Measurements from ENCODE around the gene CPT1B. TPM values are rescaled to one million over a fixed set of nuclear protein-coding genes. Genes with fewer than 3 reads are reported as not detected.

Gene CPT1B
- total RNA-seq, 1 donor from 2014 or later = 81.2 TPM

DNA sequence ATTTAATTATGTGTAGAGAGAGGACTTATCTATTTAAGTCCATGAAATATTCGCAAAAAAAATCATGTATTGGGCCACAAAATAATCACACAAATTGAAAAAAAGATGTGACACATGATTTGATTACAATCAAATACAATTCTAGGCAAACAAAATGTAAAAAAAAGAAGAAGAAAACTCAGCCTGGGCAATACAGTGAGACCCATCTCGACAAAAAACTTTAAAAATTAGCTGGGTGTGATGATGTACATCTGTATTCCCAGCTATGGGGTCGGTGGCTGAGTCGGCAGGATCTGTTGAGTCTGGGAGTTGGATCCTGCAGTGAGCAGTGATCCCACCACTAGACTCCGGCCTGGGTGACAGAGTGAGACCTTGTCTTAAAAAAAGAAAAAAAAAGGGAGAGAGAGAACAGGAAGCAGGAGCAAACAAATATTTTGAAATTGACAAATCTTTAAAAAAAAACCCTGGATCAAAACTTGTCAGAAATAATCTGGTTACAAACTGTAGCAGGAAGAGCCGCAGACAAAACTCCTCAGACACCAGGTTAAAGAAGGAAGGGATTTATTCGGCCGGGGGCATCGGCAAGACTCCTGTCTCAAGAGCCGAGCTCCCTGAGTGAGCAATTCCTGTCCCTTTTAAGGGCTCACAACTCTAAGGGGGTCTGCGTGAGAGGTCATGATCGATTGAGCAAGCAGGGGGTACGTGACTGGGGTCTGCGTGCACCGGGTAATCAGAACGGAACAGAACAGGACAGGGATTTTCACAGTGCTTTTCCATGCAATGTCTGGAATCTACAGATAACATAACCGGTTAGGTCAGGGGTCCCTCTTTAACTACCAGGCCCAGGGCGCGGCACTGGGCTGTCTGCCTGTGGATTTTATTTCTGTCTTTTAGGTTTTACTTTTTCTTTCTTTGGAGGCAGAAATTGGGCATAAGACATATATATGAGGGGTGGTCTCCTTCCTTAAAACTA lies 45.1 kb downstream of the CPT1B start:
- Mint-ChIP-seq H3K27ac (ENCODE audit: unreplicated experiment) (no peak overlapping the region), H3K9me3 (no peaks in the 10 kb centered on the region), H3K36me3 (ENCODE audit: low read depth) (peaks cover 2% of the 10 kb centered on the region), H3K27me3 (ENCODE audit: low read depth) (peaks cover 74% of the 10 kb centered on the region), H3K4me3 (peak overlapping the region; percentile 67), H3K4me1 (peaks cover 19% of the 10 kb centered on the region)
- no peak for DNase-seq (ENCODE audit: low read depth, low spot score)
- TF ChIP-seq CTCF (conservative IDR thresholded peaks at IDR 0.05) = no peak

- peak; percentile 35 for DNase-seq (ENCODE audit: low read depth, low spot score)
- Mint-ChIP-seq H3K27ac (ENCODE audit: unreplicated experiment) (no peak overlapping the region), H3K9me3 (no peaks in the 10 kb centered on the region), H3K36me3 (ENCODE audit: low read depth) (peaks cover 3% of the 10 kb centered on the region), H3K4me1 (peaks cover 25% of the 10 kb centered on the region), H3K27me3 (ENCODE audit: low read depth) (peaks cover 78% of the 10 kb centered on the region), H3K4me3 (peak overlapping the region; percentile 67)
- TF ChIP-seq CTCF (conservative IDR thresholded peaks at IDR 0.05) = no peak
Observed at GRCh38 chr22:50531962-50532674, 46.1 kb downstream of the CPT1B start.

DNA sequence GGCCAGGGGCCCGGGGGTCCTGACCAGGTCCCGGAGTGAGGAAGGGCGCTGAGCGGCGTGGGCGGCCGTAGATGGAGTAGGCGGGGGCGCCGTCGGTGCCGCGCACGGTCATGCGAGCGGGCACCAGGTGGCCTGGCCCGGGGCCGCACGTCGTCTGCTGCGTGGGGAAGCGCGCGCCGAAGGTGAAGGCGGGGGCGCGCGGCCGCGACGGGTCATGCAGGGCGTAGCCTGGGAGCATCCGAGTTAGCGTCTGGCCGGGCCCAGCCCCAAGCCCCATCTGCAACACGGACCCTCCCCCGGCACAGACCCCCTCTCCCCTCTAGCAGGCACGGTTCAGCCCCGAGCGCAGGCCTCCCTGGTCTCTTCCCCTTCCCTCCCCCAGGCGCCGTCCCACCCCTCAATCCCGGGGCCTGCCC lies 46.7 kb downstream of the CPT1B start:
- DNase-seq (ENCODE audit: low read depth, low spot score) = no peak
- Mint-ChIP-seq H3K4me1 (peaks cover 29% of the 10 kb centered on the region), H3K4me3 (no peak overlapping the region), H3K36me3 (ENCODE audit: low read depth) (peaks cover 3% of the 10 kb centered on the region), H3K27me3 (ENCODE audit: low read depth) (peaks cover 81% of the 10 kb centered on the region), H3K9me3 (no peaks in the 10 kb centered on the region), H3K27ac (ENCODE audit: unreplicated experiment) (no peak overlapping the region)
- no peak for TF ChIP-seq CTCF (conservative IDR thresholded peaks at IDR 0.05)

DNA sequence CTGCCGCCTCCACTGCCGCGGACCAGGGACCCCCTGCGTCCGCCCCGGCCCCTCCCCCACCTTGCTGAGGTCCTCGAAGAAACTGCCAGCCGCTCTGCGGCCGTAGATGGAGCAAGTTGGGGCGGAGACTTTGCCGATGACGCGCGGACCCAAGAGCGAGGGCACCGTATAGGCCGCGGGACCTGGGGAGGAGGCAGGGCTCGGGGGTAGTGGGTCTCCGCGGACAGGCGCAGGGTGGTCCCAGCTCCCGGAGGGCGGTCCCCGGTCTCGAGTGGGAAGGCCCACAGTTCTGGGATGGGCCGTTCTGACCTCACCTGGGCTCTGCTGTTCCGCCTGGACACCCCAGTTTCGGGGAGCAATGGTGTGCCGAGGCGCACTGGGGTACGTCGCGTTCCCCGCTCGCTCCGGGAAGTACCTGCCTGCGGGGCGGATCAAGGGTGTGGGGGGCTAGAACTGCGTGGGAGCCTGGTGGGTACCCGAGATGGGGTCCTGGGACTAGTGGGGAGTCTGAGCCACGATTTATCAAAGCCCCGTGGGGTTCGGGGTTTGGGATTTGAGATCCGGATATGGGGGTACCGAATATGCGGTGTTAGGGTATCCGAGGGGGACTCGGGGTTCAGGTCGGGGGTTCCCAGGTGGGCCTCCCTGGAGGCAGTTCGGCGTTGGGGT lies 47.2 kb downstream of the CPT1B start:
- no peak for TF ChIP-seq CTCF (conservative IDR thresholded peaks at IDR 0.05)
- Mint-ChIP-seq H3K9me3 (no peaks in the 10 kb centered on the region), H3K27ac (ENCODE audit: unreplicated experiment) (no peak overlapping the region), H3K27me3 (ENCODE audit: low read depth) (peaks cover 76% of the 10 kb centered on the region), H3K4me1 (peaks cover 29% of the 10 kb centered on the region), H3K4me3 (peak overlapping the region; percentile 59), H3K36me3 (ENCODE audit: low read depth) (peaks cover 3% of the 10 kb centered on the region)
- DNase-seq (ENCODE audit: low read depth, low spot score) = peak; percentile 43

- no peak for DNase-seq (ENCODE audit: low read depth, low spot score)
- peaks cover 29% of the 10 kb centered on the region for H3K4me1 Mint-ChIP-seq
- H3K9me3 Mint-ChIP-seq = no peaks in the 10 kb centered on the region
- TF ChIP-seq CTCF (conservative IDR thresholded peaks at IDR 0.05) = no peak
- H3K27me3 Mint-ChIP-seq (ENCODE audit: low read depth) = peaks cover 76% of the 10 kb centered on the region
- peak overlapping the region; percentile 59 for H3K4me3 Mint-ChIP-seq
- peaks cover 3% of the 10 kb centered on the region for H3K36me3 Mint-ChIP-seq (ENCODE audit: low read depth)
- no peak overlapping the region for H3K27ac Mint-ChIP-seq (ENCODE audit: unreplicated experiment)
Observed at GRCh38 chr22:50530580-50530876, 47.7 kb downstream of the CPT1B start.
